K562 (cell line): Measurements from ENCODE around the gene MPND.

Experiments used
- CBFA2T2 ChIP-seq: fragments of 450-650 bp; conservative IDR thresholded peaks from 2 replicates; pipeline ENCODE4 v1.6.1; 2017; ENCODE audit warnings: mild to moderate bottlenecking
- CTCF ChIP-seq, 3 experiments: IDR thresholded peaks in 2 of 3; conservative IDR thresholded peaks in 1 of 3; 2 replicates each; pipeline ENCODE4 v1.5.1; 2011 to 2012; ENCODE audit warnings: low read length in 3 of 3, mild to moderate bottlenecking in 3 of 3, control low read depth in 2 of 3, improper control_type of control experiment in 1 of 3, inconsistent platforms in 1 of 3, low read depth in 1 of 3, mixed read lengths in 1 of 3, moderate library complexity in 1 of 3; ENCODE audit not compliant: insufficient read depth in 2 of 3
- DMBX1 ChIP-seq: fragments of 250-450 bp; sonication (Bioruptor Pico); IDR thresholded peaks from 2 replicates; pipeline ENCODE4 v1.8.0; 2022; ENCODE audit warnings: inconsistent platforms, mild to moderate bottlenecking, moderate library complexity, borderline replicate concordance
- EZH2 ChIP-seq: IDR thresholded peaks from 2 replicates; pipeline ENCODE4 v1.6.1; 2012; ENCODE audit warnings: low read depth, mild to moderate bottlenecking, inconsistent platforms, low read length, borderline replicate concordance
- FOXK2 ChIP-seq, 2 experiments: fragments of 450-650 bp; IDR thresholded peaks in 1 of 2; conservative IDR thresholded peaks in 1 of 2; 2 replicates each; pipeline ENCODE4 v1.6.1; 2016; ENCODE audit warnings: low read depth in 2 of 2, mild to moderate bottlenecking in 1 of 2
- GATA2 ChIP-seq: sonication (generic); formaldehyde crosslinking; IDR thresholded peaks from 2 replicates; pipeline ENCODE4 v1.4.0; 2020; ENCODE audit warnings: mild to moderate bottlenecking, missing genetic modification reagents
- KLF13 ChIP-seq: fragments of 450-650 bp; IDR thresholded peaks from 2 replicates; pipeline ENCODE4 v1.6.1; 2016; ENCODE audit warnings: missing genetic modification characterization, low read depth, mild to moderate bottlenecking, missing compliant biosample characterization, moderate library complexity, borderline replicate concordance
- MTA3 ChIP-seq: fragments of 450-650 bp; formaldehyde crosslinking; IDR thresholded peaks from 2 replicates; pipeline ENCODE4 v1.6.1; 2017; ENCODE audit warnings: mild to moderate bottlenecking, borderline replicate concordance
- POLR2AphosphoS5 ChIP-seq: IDR thresholded peaks from 2 replicates; pipeline ENCODE4 v1.6.1; 2011; ENCODE audit warnings: mild to moderate bottlenecking, low read depth, low read length, moderate library complexity; ENCODE audit not compliant: control insufficient read depth, insufficient read depth
- RNF2 ChIP-seq: sonication (generic); IDR thresholded peaks from 2 replicates; pipeline ENCODE4 v1.6.1; 2016
- SIRT6 ChIP-seq: IDR thresholded peaks from one replicate; pipeline ENCODE4 v1.6.1; 2012; ENCODE audit warnings: low read depth, mild to moderate bottlenecking, control low read depth, inconsistent platforms, low read length, moderate library complexity
- SMC3 ChIP-seq: conservative IDR thresholded peaks from 2 replicates; pipeline ENCODE4 v1.6.1; 2011; ENCODE audit warnings: low read depth, low read length, improper control_type of control experiment; ENCODE audit not compliant: insufficient read depth
- SREBF2 ChIP-seq: sonication (generic); formaldehyde crosslinking; IDR thresholded peaks from 2 replicates; pipeline ENCODE4 v1.4.0; 2020; ENCODE audit warnings: mild to moderate bottlenecking, missing genetic modification reagents

GRCh38 chr19:4302243-4302640 is 41.1 kb upstream of the MPND start, which contains the start of gene TMIGD2:
- TF ChIP-seq CBFA2T2 (no peak), MTA3 (no peak), SIRT6 (no peak), SREBF2 (CRISPR knock-in tag) (no peak), SMC3 (no peak), CTCF (IDR thresholded peaks at IDR 0.05 in 2 of 3, conservative IDR thresholded peaks at IDR 0.05 in 1 of 3; ENCODE audit: insufficient read depth in 2 of 3, low read depth in 1 of 3, low read length in 3 of 3) (no peak), EZH2 (no peak), FOXK2 (conservative IDR thresholded peaks at IDR 0.05 in 1 of 2, IDR thresholded peaks at IDR 0.05 in 1 of 2; ENCODE audit: low read depth in 2 of 2) (no peak), DMBX1 (CRISPR knock-in tag) (no peak), GATA2 (CRISPR knock-in tag) (no peak), RNF2 (no peak), POLR2AphosphoS5 (no peak), KLF13 (tag) (no peak)
